ENCODE data around the gene PLXNB1. TPM values are rescaled to one million over a fixed set of nuclear protein-coding genes. Genes with fewer than 3 reads are reported as not detected.

Gene PLXNB1
- total and polyA plus RNA-seq, 2 experiments from 2014 or later = 49.0 to 144 TPM

GRCh38 chr3:48364840-48365239 is 65.0 kb downstream of the PLXNB1 start:
- DNase-seq (ENCODE audit: low spot score) (no peak), ATAC-seq (no peak)
- H3K4me3 Mint-ChIP-seq = no peak overlapping the region
- no peaks in the 10 kb centered on the region for H3K79me2 ChIP-seq (replicated peaks; ENCODE audit: insufficient read depth)
- H3K36me3 Mint-ChIP-seq (ENCODE audit: low read depth) = no peaks in the 10 kb centered on the region
- no peak overlapping the region for H3K4me2 ChIP-seq
- H3K4me1 Mint-ChIP-seq = peaks cover 5% of the 10 kb centered on the region
- no peak overlapping the region for H3K27ac Mint-ChIP-seq
- H3K9me3 Mint-ChIP-seq = peaks cover 15% of the 10 kb centered on the region
- no peaks in the 10 kb centered on the region for H3K27me3 ChIP-seq (ENCODE audit: insufficient read depth)
- no peak overlapping the region for H3K27ac ChIP-seq (ENCODE audit: low read depth)
- no peaks in the 10 kb centered on the region for H3K36me3 ChIP-seq (ENCODE audit: insufficient read depth)
- no peaks in the 10 kb centered on the region for H3F3A ChIP-seq (replicated peaks; ENCODE audit: low read depth)
- peaks cover 2% of the 10 kb centered on the region for H3K27me3 Mint-ChIP-seq (ENCODE audit: insufficient read depth, low read depth, poor library complexity)
- H3K9me2 ChIP-seq (ENCODE audit: insufficient read depth) = no peaks in the 10 kb centered on the region
- H3K4me1 ChIP-seq (ENCODE audit: insufficient read depth) = peaks cover 5% of the 10 kb centered on the region; the same call in 1 of the 2 replicates
- H4K20me1 ChIP-seq (replicated peaks; ENCODE audit: insufficient read depth) = no peaks in the 10 kb centered on the region
- no peak overlapping the region for H2AFZ ChIP-seq
- H3K4me3 ChIP-seq = no peak overlapping the region
- TF ChIP-seq CREB1 (CRISPR knock-in tag; IDR thresholded peaks at IDR 0.05; ENCODE audit: low read depth) (no peak), NANOG (IDR thresholded peaks at IDR 0.05; ENCODE audit: borderline replicate concordance) (no peak), EZH2 (IDR thresholded peaks at IDR 0.05; ENCODE audit: low read depth, unreplicated experiment) (no peak), STAT1 (IDR thresholded peaks at IDR 0.05; ENCODE audit: unreplicated experiment) (no peak), JUNB (IDR thresholded peaks at IDR 0.05; ENCODE audit: unreplicated experiment) (no peak)
- TF ChIP-seq, protein P1, sequence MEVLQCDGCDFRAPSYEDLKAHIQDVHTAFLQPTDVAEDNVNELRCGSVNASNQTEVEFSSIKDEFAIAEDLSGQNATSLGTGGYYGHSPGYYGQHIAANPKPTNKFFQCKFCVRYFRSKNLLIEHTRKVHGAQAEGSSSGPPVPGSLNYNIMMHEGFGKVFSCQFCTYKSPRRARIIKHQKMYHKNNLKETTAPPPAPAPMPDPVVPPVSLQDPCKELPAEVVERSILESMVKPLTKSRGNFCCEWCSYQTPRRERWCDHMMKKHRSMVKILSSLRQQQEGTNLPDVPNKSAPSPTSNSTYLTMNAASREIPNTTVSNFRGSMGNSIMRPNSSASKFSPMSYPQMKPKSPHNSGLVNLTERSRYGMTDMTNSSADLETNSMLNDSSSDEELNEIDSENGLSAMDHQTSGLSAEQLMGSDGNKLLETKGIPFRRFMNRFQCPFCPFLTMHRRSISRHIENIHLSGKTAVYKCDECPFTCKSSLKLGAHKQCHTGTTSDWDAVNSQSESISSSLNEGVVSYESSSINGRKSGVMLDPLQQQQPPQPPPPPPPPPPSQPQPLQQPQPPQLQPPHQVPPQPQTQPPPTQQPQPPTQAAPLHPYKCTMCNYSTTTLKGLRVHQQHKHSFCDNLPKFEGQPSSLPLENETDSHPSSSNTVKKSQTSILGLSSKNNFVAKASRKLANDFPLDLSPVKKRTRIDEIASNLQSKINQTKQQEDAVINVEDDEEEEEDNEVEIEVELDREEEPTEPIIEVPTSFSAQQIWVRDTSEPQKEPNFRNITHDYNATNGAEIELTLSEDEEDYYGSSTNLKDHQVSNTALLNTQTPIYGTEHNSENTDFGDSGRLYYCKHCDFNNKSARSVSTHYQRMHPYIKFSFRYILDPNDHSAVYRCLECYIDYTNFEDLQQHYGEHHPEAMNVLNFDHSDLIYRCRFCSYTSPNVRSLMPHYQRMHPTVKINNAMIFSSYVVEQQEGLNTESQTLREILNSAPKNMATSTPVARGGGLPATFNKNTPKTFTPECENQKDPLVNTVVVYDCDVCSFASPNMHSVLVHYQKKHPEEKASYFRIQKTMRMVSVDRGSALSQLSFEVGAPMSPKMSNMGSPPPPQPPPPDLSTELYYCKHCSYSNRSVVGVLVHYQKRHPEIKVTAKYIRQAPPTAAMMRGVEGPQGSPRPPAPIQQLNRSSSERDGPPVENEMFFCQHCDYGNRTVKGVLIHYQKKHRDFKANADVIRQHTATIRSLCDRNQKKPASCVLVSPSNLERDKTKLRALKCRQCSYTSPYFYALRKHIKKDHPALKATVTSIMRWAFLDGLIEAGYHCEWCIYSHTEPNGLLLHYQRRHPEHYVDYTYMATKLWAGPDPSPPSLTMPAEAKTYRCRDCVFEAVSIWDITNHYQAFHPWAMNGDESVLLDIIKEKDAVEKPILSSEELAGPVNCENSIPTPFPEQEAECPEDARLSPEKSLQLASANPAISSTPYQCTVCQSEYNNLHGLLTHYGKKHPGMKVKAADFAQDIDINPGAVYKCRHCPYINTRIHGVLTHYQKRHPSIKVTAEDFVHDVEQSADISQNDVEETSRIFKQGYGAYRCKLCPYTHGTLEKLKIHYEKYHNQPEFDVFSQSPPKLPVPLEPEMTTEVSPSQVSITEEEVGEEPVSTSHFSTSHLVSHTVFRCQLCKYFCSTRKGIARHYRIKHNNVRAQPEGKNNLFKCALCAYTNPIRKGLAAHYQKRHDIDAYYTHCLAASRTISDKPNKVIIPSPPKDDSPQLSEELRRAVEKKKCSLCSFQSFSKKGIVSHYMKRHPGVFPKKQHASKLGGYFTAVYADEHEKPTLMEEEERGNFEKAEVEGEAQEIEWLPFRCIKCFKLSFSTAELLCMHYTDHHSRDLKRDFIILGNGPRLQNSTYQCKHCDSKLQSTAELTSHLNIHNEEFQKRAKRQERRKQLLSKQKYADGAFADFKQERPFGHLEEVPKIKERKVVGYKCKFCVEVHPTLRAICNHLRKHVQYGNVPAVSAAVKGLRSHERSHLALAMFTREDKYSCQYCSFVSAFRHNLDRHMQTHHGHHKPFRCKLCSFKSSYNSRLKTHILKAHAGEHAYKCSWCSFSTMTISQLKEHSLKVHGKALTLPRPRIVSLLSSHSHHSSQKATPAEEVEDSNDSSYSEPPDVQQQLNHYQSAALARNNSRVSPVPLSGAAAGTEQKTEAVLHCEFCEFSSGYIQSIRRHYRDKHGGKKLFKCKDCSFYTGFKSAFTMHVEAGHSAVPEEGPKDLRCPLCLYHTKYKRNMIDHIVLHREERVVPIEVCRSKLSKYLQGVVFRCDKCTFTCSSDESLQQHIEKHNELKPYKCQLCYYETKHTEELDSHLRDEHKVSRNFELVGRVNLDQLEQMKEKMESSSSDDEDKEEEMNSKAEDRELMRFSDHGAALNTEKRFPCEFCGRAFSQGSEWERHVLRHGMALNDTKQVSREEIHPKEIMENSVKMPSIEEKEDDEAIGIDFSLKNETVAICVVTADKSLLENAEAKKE (CRISPR knock-in tag; IDR thresholded peaks at IDR 0.05) = no peak
- TF ChIP-seq, protein P2, sequence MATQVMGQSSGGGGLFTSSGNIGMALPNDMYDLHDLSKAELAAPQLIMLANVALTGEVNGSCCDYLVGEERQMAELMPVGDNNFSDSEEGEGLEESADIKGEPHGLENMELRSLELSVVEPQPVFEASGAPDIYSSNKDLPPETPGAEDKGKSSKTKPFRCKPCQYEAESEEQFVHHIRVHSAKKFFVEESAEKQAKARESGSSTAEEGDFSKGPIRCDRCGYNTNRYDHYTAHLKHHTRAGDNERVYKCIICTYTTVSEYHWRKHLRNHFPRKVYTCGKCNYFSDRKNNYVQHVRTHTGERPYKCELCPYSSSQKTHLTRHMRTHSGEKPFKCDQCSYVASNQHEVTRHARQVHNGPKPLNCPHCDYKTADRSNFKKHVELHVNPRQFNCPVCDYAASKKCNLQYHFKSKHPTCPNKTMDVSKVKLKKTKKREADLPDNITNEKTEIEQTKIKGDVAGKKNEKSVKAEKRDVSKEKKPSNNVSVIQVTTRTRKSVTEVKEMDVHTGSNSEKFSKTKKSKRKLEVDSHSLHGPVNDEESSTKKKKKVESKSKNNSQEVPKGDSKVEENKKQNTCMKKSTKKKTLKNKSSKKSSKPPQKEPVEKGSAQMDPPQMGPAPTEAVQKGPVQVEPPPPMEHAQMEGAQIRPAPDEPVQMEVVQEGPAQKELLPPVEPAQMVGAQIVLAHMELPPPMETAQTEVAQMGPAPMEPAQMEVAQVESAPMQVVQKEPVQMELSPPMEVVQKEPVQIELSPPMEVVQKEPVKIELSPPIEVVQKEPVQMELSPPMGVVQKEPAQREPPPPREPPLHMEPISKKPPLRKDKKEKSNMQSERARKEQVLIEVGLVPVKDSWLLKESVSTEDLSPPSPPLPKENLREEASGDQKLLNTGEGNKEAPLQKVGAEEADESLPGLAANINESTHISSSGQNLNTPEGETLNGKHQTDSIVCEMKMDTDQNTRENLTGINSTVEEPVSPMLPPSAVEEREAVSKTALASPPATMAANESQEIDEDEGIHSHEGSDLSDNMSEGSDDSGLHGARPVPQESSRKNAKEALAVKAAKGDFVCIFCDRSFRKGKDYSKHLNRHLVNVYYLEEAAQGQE (IDR thresholded peaks at IDR 0.05; ENCODE audit: unreplicated experiment) = no peak

Data from GM23338 (cell line).